ENCODE measurements around the gene SATL1. TPM values are rescaled to one million over a fixed set of nuclear protein-coding genes. Genes with fewer than 3 reads are reported as not detected.

SATL1 gene
- total and polyA plus RNA-seq, 9 of the 15 experiments (the other 6 are each of a cell fraction or from before 2014, with no cell fraction given) = 0.03 to 0.07 (median 0.05) TPM; not detected in 3

DNA sequence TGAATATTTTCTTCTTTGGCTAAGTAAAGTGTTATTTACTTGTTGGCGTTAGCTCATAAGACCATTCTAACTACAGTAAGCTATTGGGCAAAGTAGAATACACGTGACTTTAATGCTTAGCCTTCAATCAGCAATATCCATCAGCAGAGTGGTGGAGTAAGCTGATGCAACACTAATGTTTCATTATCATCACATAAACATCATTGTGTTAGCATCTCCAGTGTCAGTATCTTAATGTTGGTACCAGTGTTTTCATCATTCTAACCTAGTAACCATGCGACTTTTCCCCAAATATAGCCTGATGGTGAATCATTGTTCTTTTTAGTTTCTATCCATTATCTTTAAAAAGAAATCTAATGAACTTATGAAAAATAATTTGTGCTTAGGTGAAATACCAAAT is 191.4 kb downstream of the SATL1 start:
- ATAC-seq (no peak), DNase-seq (ENCODE audit: extremely low read depth in 1 of 4, low spot score in 3 of 4) (no peak), FAIRE-seq (no peak)
- H3K4me1 ChIP-seq (replicated peaks in 1 of 2; ENCODE audit: control insufficient read depth in 2 of 2, insufficient read depth in 2 of 2, low read length in 2 of 2) = no peaks in the 10 kb centered on the region
- no peaks in the 10 kb centered on the region for H4K20me1 ChIP-seq (replicated peaks; ENCODE audit: control insufficient read depth, insufficient read depth, low read length)
- H3K9me1 ChIP-seq (ENCODE audit: control insufficient read depth, insufficient read depth, low read length) = no peaks in the 10 kb centered on the region
- 13% methylated on average over 3 of the region's 3 CpGs for WGBS (ENCODE audit: insufficient coverage, low coverage, missing lambda C conversion rate)
- in situ Hi-C loops (cut with MboI) (no loop called here), intact Hi-C loops (cut with micrococcal nuclease) (loop anchor here (10.0 kb wide), 1 partner anchor 1007 kb away; no protein-coding TSS in a partner anchor)
- no peak overlapping the region for H3K4me2 ChIP-seq (ENCODE audit: insufficient read depth, low read length)
- no peak overlapping the region for H3K27ac ChIP-seq (ENCODE audit: extremely low read depth, low read depth, low read length)
- no peak overlapping the region for H2AFZ ChIP-seq (ENCODE audit: low read depth, low read length)
- H3K9me3 ChIP-seq (replicated peaks; ENCODE audit: control insufficient read depth, insufficient read depth, low read depth, low read length) = no peaks in the 10 kb centered on the region
- no peaks in the 10 kb centered on the region for H3K79me2 ChIP-seq (ENCODE audit: control insufficient read depth, insufficient read depth, low read length)
- ChIA-PET POLR2A (no interaction called here), CTCF (ENCODE audit: low intra/inter-chr PET ratio) (no interaction called here)
- no peaks in the 10 kb centered on the region for H3K36me3 ChIP-seq (ENCODE audit: control insufficient read depth, insufficient read depth, low read length)
- TF ChIP-seq MCM5 (IDR thresholded peaks at IDR 0.05; ENCODE audit: low read depth) (no peak), TSHZ1 (CRISPR knock-in tag; IDR thresholded peaks at IDR 0.05) (no peak), ELF4 (CRISPR knock-in tag; IDR thresholded peaks at IDR 0.05) (no peak)
- no peak overlapping the region for H3K9ac ChIP-seq (ENCODE audit: insufficient read depth in 1 of 2, low read depth in 2 of 2, low read length in 2 of 2)
- no peak overlapping the region for H3K4me3 ChIP-seq
- no peaks in the 10 kb centered on the region for H3K27me3 ChIP-seq (ENCODE audit: control insufficient read depth in 2 of 2, insufficient read depth in 2 of 2, low read length in 2 of 2)
- no TSS peak for BruUV-seq (replicated peaks)

Data from K562 (cell line).